ENCODE measurements around the gene TRIM47. TPM values are rescaled to one million over a fixed set of nuclear protein-coding genes. Genes with fewer than 3 reads are reported as not detected.

TRIM47 gene
- total and polyA plus RNA-seq, 2 of the 13 experiments (the other 11 are each of a cell fraction or from before 2014, with no cell fraction given), result 33.5 to 82.0 TPM

DNA sequence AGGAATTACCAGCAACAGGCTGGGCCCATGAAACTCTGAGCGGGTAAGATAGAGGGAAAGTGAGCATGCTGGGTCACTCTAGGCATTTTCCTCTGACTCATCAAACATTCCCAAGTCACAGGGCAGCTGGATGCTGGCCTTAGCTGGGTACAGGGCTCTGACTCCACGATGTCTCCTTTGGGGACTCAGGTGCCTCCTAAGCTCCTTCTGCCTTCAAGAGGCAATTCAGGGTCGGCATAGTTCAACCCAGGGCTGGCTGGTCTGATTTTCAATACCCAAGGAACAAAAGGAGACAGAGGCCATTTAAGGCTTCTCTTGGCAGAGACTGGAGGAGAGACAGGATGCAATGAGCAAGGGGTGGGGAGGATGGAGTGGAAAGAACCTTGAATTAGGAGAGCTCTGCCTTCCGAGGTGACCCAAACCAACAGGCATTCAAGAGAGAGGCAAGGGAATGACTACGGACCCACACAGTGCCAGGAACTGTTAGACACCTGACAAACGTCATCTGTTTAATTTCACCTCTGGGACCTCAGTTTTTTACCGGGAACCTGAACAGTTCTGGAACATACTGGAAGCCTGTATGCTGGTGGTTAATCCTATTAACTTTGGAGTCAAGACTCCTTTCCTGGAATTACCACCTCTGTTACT is 24.2 kb downstream of the TRIM47 start (continued):
- TF ChIP-seq DZIP1 (CRISPR knock-in tag; IDR thresholded peaks at IDR 0.05) (no peak), KLF6 (CRISPR knock-in tag; IDR thresholded peaks at IDR 0.05) (no peak), HIVEP1 (CRISPR knock-in tag; IDR thresholded peaks at IDR 0.05) (no peak), ZNF30 (CRISPR knock-in tag; IDR thresholded peaks at IDR 0.05) (no peak), ZFP36L1 (CRISPR knock-in tag; IDR thresholded peaks at IDR 0.05) (no peak), ZNF549 (CRISPR knock-in tag; IDR thresholded peaks at IDR 0.05) (no peak), MEIS1 (CRISPR knock-in tag; IDR thresholded peaks at IDR 0.05; ENCODE audit: borderline replicate concordance) (peak; percentile 65; the same call in 1 of the 2 replicates), TBL1XR1 (IDR thresholded peaks at IDR 0.05; ENCODE audit: borderline replicate concordance, low read length, partially characterized antibody) (no peak), POLR2G (IDR thresholded peaks at IDR 0.05; ENCODE audit: low read depth, low read length) (no peak), ZKSCAN1 (IDR thresholded peaks at IDR 0.05; ENCODE audit: low read length) (no peak), HNRNPUL1 (IDR thresholded peaks at IDR 0.05; ENCODE audit: low read depth, low read length) (no peak), RORA (CRISPR knock-in tag; IDR thresholded peaks at IDR 0.05) (no peak), ZNF879 (CRISPR knock-in tag; IDR thresholded peaks at IDR 0.05) (no peak), ZMYM3 (CRISPR knock-in tag; IDR thresholded peaks at IDR 0.05) (no peak), ARNTL (CRISPR knock-in tag; IDR thresholded peaks at IDR 0.05) (no peak), FOSL2 (CRISPR knock-in tag; IDR thresholded peaks at IDR 0.05) (peak; percentile 77), ZSCAN9 (CRISPR knock-in tag; IDR thresholded peaks at IDR 0.05; ENCODE audit: borderline replicate concordance) (no peak), GTF3A (CRISPR knock-in tag; conservative IDR thresholded peaks at IDR 0.05) (no peak), NFE2L2 (IDR thresholded peaks at IDR 0.05; ENCODE audit: low read length) (no peak), ZNF777 (CRISPR knock-in tag; IDR thresholded peaks at IDR 0.05) (no peak), ELF1 (CRISPR knock-in tag; IDR thresholded peaks at IDR 0.05) (no peak), ZNF12 (CRISPR knock-in tag; IDR thresholded peaks at IDR 0.05) (no peak), MLLT10 (CRISPR knock-in tag; IDR thresholded peaks at IDR 0.05) (no peak), ONECUT2 (CRISPR knock-in tag; IDR thresholded peaks at IDR 0.05) (no peak)
- TF ChIP-seq, protein P1, sequence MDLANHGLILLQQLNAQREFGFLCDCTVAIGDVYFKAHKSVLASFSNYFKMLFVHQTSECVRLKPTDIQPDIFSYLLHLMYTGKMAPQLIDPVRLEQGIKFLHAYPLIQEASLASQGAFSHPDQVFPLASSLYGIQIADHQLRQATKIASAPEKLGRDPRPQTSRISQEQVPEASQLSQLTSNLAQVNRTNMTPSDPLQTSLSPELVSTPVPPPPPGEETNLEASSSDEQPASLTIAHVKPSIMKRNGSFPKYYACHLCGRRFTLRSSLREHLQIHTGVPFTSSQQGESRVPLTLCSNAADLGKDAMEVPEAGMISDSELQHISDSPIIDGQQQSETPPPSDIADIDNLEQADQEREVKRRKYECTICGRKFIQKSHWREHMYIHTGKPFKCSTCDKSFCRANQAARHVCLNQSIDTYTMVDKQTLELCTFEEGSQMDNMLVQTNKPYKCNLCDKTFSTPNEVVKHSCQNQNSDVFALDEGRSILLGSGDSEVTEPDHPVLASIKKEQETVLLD (CRISPR knock-in tag; IDR thresholded peaks at IDR 0.05; ENCODE audit: low read depth), result no peak
- TF ChIP-seq, protein P2, sequence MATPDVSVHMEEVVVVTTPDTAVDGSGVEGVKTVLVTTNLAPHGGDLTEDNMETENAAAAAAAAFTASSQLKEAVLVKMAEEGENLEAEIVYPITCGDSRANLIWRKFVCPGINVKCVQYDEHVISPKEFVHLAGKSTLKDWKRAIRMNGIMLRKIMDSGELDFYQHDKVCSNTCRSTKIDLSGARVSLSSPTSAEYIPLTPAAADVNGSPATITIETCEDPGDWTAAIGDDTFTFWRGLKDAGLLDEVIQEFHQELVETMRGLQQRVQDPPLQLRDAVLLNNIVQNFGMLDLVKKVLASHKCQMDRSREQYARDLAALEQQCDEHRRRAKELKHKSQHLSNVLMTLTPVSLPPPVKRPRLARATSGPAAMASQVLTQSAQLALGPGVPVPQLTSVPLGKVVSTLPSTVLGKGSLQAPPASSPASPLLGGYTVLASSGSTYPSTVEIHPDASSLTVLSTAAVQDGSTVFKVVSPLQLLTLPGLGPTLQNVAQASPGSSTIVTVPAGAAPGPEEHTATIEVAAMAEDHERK (CRISPR knock-in tag; IDR thresholded peaks at IDR 0.05; ENCODE audit: low read depth), result no peak
- TF ChIP-seq, protein P3, sequence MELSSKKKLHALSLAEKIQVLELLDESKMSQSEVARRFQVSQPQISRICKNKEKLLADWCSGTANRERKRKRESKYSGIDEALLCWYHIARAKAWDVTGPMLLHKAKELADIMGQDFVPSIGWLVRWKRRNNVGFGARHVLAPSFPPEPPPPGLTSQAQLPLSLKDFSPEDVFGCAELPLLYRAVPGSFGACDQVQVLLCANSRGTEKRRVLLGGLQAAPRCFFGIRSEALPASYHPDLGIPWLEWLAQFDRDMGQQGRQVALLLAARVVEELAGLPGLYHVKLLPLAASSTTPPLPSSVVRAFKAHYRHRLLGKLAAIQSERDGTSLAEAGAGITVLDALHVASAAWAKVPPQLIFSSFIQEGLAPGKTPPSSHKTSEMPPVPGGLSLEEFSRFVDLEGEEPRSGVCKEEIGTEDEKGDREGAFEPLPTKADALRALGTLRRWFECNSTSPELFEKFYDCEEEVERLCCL (CRISPR knock-in tag; IDR thresholded peaks at IDR 0.05; ENCODE audit: borderline replicate concordance), result no peak

All from HepG2 (cell line).